NCI-H1048 (cell line): ENCODE results near the gene BAHD1.

ENCODE experiments used
- DNase-seq: peaks from one replicate; lab custom pipeline; 2025; lab: John Stamatoyannopoulos, UW

BAHD1 gene

GRCh38 chr15:40440743-40441564, at the start of gene BAHD1:
Gene BAHD1, plus strand, starts transcription at chr15:40440953. Its CDS starts 17,512 bp downstream, at chr15:40458465.
- DNase-seq = peak; percentile 74

GRCh38 chr15:40392986-40393948, 47.5 kb upstream of the BAHD1 start:
- no peak for DNase-seq

GRCh38 chr15:40397688-40398412, 42.9 kb upstream of the BAHD1 start:
- DNase-seq = no peak

- no peak for DNase-seq
Observed at GRCh38 chr15:40398413-40398873, 42.3 kb upstream of the BAHD1 start.

DNA sequence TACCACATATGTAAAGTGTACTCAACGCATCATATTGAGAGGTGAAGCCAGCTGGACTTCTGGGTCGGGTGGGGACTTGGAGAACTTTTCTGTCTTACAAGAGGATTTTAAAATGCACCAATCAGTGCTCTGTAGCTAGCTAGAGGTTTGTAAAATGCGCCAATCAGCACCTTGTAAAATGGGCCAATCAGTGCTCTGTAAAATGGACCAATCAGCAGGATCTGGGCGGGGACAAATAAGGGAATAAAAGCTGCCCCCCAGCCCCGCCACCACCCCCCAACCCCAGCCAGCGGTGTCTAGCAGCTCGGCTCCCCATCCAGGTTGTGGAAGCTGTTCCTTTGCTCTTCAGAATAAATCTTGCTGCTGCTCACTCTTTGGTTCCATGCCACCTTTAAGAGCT, 41.4 kb upstream of the BAHD1 start:
- no peak for DNase-seq

- DNase-seq = peak; percentile 92
Observed at GRCh38 chr15:40405501-40406381, 35.0 kb upstream of the BAHD1 start, which contains the start of gene IVD. Gene IVD, plus strand, starts transcription at chr15:40405795. Its CDS starts 33 bp downstream, at chr15:40405828.

DNA sequence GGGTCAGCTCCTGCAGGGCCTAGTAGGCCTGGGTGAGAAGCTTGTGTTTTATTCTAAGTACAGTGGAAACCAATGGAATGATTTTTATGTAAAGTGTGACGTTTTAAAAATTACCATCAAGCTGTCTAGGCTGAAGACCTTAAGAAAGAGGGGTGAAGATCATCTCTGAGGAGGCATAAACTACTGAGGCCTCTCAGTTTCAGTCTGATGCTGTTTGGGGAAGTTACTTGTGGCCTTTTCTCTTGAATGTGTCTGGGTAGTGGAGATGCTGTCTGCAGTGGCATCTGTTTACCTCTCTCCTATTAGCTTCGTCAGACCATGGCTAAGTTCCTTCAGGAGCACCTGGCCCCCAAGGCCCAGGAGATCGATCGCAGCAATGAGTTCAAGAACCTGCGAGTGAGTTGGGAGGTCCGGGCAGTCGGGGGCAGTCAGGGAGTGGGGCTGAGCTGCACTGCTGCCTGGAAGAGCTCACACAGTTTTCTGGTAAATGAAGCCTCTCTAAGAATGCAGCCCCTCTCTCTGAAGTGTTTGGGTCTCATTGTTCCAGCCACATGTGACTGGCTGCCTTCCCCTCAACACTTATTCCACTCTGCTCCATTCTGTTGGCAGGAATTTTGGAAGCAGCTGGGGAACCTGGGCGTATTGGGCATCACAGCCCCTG, 33.3 kb upstream of the BAHD1 start:
- DNase-seq = no peak

DNA sequence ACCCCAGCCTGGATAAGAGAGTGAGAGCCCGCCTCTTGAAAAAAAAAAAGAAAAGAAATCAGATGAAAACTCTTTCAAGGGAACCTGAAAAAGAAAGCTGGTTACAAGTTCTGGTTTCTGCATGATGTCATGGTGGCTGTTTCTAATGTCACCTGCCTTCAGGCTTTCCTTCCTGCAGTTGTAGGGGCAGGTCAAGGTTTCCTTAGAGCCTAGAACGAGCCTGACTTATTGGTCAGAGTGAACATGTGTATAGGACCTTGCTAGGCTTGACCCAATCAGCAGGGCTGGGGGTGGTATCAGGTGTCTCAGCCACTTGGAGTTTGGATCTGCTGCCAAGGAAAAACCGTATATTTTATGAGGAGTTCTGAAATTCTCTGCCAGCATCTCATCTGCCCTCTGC, 31.4 kb upstream of the BAHD1 start:
- no peak for DNase-seq

DNA sequence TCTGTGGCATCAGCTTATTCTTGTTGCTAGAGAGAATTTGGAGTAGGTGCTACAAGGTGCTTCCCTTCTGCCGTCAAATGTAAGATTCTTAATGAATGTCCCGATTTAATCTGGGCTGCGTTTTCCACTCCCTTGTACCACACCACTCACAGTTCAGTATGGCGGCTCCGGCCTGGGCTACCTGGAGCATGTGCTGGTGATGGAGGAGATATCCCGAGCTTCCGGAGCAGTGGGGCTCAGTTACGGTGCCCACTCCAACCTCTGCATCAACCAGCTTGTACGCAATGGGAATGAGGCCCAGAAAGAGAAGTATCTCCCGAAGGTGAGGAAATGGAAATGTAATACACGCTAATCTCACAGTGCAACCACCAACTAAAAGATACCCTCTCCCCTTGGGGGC, 30.3 kb upstream of the BAHD1 start:
- DNase-seq = no peak

DNA sequence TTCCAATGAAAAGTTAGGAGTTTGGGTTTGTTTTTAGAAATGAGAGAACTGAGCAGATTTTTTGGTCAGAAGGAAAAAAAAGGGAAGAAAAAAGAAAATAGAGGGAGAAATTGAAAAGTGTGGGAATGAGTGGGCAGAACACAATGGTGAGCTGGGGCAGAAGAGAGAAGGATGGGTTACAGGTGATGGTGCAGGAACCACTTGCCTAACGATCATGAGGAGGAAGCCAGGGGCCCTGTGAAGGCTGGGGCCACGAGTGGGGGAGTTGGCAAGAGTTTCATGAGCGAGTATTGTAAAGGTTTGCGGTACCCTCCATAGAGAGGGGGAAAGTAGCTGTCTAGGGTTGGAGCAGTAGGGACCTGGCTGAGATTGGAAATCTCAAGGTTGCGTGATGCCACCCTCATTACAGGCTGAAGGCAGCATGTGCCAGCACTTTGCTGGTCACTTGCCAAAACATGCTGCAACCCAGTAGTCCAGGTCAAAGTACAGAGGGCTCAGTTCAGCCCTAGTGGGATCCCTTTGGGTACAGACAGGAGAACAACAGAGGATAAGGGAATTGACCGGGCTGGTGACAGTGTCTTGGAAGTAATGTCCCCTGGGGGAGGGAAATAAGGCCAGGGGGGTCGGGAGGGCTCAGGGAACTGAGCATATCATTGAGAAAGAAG, 28.5 kb upstream of the BAHD1 start:
- no peak for DNase-seq

- DNase-seq = no peak
Observed at GRCh38 chr15:40413036-40413435, 27.7 kb upstream of the BAHD1 start.

DNA sequence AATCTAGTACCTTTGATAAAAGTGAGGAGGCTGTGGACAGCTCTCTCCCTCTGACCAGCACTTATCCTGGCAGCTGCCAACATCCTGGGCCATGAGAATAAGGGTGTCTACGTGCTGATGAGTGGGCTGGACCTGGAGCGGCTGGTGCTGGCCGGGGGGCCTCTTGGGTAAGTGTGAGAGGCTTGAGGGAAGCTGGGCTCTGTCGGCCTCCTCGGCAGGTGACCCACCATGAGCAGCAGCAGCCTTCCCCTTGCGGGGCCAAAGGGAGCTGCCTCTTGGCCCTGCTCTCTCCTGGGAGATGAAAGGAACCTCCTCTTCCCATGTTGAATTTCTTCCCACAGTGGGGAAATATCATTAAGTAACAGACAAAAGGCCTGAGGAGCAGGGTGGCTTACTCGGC, 25.9 kb upstream of the BAHD1 start:
- DNase-seq = no peak

DNA sequence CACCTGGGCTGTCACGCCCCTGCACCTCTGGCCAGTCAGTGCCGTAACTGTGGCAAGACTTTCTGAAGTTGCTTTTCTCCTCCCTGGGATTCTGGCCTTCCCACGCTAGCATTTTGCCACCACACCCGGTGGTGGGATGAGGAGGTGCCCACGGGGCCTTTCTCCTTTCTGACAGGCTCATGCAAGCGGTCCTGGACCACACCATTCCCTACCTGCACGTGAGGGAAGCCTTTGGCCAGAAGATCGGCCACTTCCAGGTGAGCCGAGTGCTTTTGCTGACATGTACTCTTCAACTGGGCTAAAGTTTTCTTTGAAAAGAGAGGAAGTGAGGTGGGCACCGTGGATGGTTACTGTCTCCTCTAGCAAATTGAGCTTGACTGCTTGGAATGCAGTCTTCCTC, 25.5 kb upstream of the BAHD1 start:
- no peak for DNase-seq

- no peak for DNase-seq
Observed at GRCh38 chr15:40416056-40416455, 24.7 kb upstream of the BAHD1 start.

GRCh38 chr15:40418126-40418525, 22.6 kb upstream of the BAHD1 start:
- no peak for DNase-seq

- no peak for DNase-seq
Observed at GRCh38 chr15:40420071-40420713, 20.6 kb upstream of the BAHD1 start.

DNA sequence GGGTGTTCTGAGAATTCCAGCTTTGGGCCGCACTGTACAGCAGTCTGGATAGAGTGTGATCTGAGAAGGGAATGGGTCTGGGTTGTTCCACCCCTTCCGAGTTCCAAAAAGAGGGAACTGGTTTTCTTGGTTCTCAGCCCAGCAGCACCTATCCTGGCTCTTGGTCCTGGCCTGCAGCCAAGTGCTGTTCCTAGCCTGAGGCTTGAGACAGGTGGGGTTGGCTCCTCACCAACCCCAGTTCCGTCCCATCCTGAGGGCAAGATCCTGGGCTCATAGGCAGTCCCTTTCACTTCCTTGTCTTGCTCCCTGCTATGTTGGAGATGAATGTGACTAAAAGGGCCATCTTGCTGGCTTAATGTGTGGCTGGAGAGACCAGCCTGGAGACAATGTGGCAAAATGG, 20.0 kb upstream of the BAHD1 start:
- no peak for DNase-seq

GRCh38 chr15:40421246-40422157, 19.3 kb upstream of the BAHD1 start:
- no peak for DNase-seq
